GM10248 (cell line): ENCODE data around the gene IRAK1BP1.

ENCODE experiments used
- CTCF ChIA-PET: fragments of 300-600 bp; sonication (Branson Sonifier 250); formaldehyde crosslinking; extraction: SDS; loops from one replicate; lab custom pipeline; 2021; ENCODE audit warnings: antibody characterized with exemption; lab: Yijun Ruan, JAX
- POLR2A ChIA-PET: fragments of 350-650 bp; sonication (Branson Sonifier 250); formaldehyde crosslinking; extraction: SDS; loops from one replicate; lab custom pipeline; 2020; ENCODE audit warnings: antibody characterized with exemption; lab: Yijun Ruan, JAX
- DNase-seq: peaks from one replicate; pipeline ENCODE4 v3.0.0; 2012; ENCODE audit errors: extremely low spot score
- CTCF ChIP-seq: IDR thresholded peaks from 2 replicates; pipeline ENCODE4 v1.5.1; 2012; ENCODE audit warnings: mild to moderate bottlenecking, low read depth; ENCODE audit errors: extremely low read depth, missing control alignments, control extremely low read depth

The IRAK1BP1 gene

GRCh38 chr6:78925317-78925716 is 58.0 kb downstream of the IRAK1BP1 start:
- ChIA-PET CTCF (no interaction called here), POLR2A (no interaction called here)
- DNase-seq = no peak
- TF ChIP-seq CTCF = no peak

- POLR2A ChIA-PET = no interaction called here
- CTCF ChIA-PET = interaction anchor here (1.1 kb wide), 1 partner anchor 10 kb away, joined by 6 read pairs; no protein-coding TSS in a partner anchor
- DNase-seq = no peak
- no peak for TF ChIP-seq CTCF
Observed at GRCh38 chr6:78935553-78935952, 68.2 kb downstream of the IRAK1BP1 start.

- DNase-seq = no peak
Observed at GRCh38 chr6:78936515-78936914, 69.2 kb downstream of the IRAK1BP1 start.

GRCh38 chr6:78942446-78942845 is 75.1 kb downstream of the IRAK1BP1 start:
- no peak for TF ChIP-seq CTCF
- CTCF ChIA-PET = no interaction called here
- no peak for DNase-seq
- POLR2A ChIA-PET = no interaction called here

More at GRCh38 chr6:78936515-78936914, 69.2 kb downstream of the IRAK1BP1 start:
- CTCF ChIA-PET = interaction anchor here (1.1 kb wide), 1 partner anchor 9 kb away, joined by 6 read pairs; no protein-coding TSS in a partner anchor
- POLR2A ChIA-PET = no interaction called here
- TF ChIP-seq CTCF = no peak

- POLR2A ChIA-PET = no interaction called here
- no peak for TF ChIP-seq CTCF
- DNase-seq = no peak
- CTCF ChIA-PET = no interaction called here
Observed at GRCh38 chr6:78947529-78947928, 80.2 kb downstream of the IRAK1BP1 start.

- ChIA-PET CTCF (no interaction called here), POLR2A (no interaction called here)
- no peak for TF ChIP-seq CTCF
- DNase-seq = no peak
Observed at GRCh38 chr6:78947962-78948361, 80.6 kb downstream of the IRAK1BP1 start.
